GM18520 (cell line): ENCODE measurements around the gene C11orf68.
"Not testable (repeated sequence)": the region's sequence is repeated elsewhere in the genome, so short reads cannot be mapped to it uniquely, and the experiment has no call there.

Source experiments
- ATAC-seq: cut with Tn5 transposase; IDR thresholded peaks from one replicate; pipeline ENCODE4 v1.9.1; 2021; ENCODE audit not compliant: unreplicated experiment

The C11orf68 gene

GRCh38 chr11:65915101-65915820, 3.6 kb downstream of the C11orf68 start:
- no peak for ATAC-seq

- ATAC-seq: no peak
These were observed 6.0 kb downstream of the C11orf68 start for GRCh38 chr11:65912845-65913244.

GRCh38 chr11:65911682-65912568, 6.9 kb downstream of the C11orf68 start:
- ATAC-seq: no peak

- no peak for ATAC-seq
These were observed 11.0 kb downstream of the C11orf68 start for GRCh38 chr11:65907878-65908277.

- ATAC-seq: no peak
These were observed 12.3 kb downstream of the C11orf68 start for GRCh38 chr11:65906602-65907001.

- no peak for ATAC-seq
These were observed 15.1 kb downstream of the C11orf68 start for GRCh38 chr11:65903715-65904114.

- ATAC-seq: no peak
These were observed 15.8 kb downstream of the C11orf68 start for GRCh38 chr11:65903068-65903481.

- no peak for ATAC-seq
These were observed 18.0 kb downstream of the C11orf68 start for GRCh38 chr11:65900899-65901180.

GRCh38 chr11:65900125-65900898, 18.6 kb downstream of the C11orf68 start, which contains the start of gene FOSL1:
Gene FOSL1 (minus strand): TSS chr11:65900388. CDS start chr11:65900339, 49 bp downstream.
- peak; percentile 71 for ATAC-seq

- no peak for ATAC-seq
These were observed 19.3 kb downstream of the C11orf68 start for GRCh38 chr11:65899356-65900124.

GRCh38 chr11:65898656-65899355, 20.1 kb downstream of the C11orf68 start:
- ATAC-seq: no peak

- no peak for ATAC-seq
These were observed 21.8 kb downstream of the C11orf68 start for GRCh38 chr11:65897020-65897471.

- no peak for ATAC-seq
These were observed 22.5 kb downstream of the C11orf68 start for GRCh38 chr11:65896034-65896999.

GRCh38 chr11:65895482-65895981, 23.3 kb downstream of the C11orf68 start:
- ATAC-seq: no peak

- no peak for ATAC-seq
These were observed 24.7 kb downstream of the C11orf68 start for GRCh38 chr11:65894034-65894591.

GRCh38 chr11:65892661-65893317, 26.1 kb downstream of the C11orf68 start:
- no peak for ATAC-seq

- ATAC-seq: not testable (repeated sequence)
These were observed 26.7 kb downstream of the C11orf68 start for GRCh38 chr11:65892137-65892540.
